HG03432 (cell line): ENCODE data around the gene ITGA11.

Experiments used
- ATAC-seq: cut with Tn5 transposase; IDR thresholded peaks from one replicate; pipeline ENCODE4 v1.9.1; 2021; ENCODE audit warnings: mild to moderate bottlenecking, moderate library complexity; ENCODE audit not compliant: unreplicated experiment

ITGA11 gene

GRCh38 chr15:68376447-68377060 lies 55.4 kb downstream of the ITGA11 start:
- ATAC-seq, result no peak

- ATAC-seq, result no peak
Observed at GRCh38 chr15:68375716-68376220, 56.2 kb downstream of the ITGA11 start.

- no peak for ATAC-seq
Observed at GRCh38 chr15:68375191-68375631, 56.8 kb downstream of the ITGA11 start.

- no peak for ATAC-seq
Observed at GRCh38 chr15:68374168-68374745, 57.7 kb downstream of the ITGA11 start.

GRCh38 chr15:68373028-68373427 lies 58.9 kb downstream of the ITGA11 start:
- no peak for ATAC-seq

- no peak for ATAC-seq
Observed at GRCh38 chr15:68372291-68372811, 59.6 kb downstream of the ITGA11 start.

- no peak for ATAC-seq
Observed at GRCh38 chr15:68371851-68372250, 60.1 kb downstream of the ITGA11 start.

- no peak for ATAC-seq
Observed at GRCh38 chr15:68371160-68371559, 60.8 kb downstream of the ITGA11 start.

- no peak for ATAC-seq
Observed at GRCh38 chr15:68370768-68371151, 61.2 kb downstream of the ITGA11 start.

- ATAC-seq, result no peak
Observed at GRCh38 chr15:68369931-68370767, 61.8 kb downstream of the ITGA11 start.

GRCh38 chr15:68368731-68369435 lies 63.1 kb downstream of the ITGA11 start:
- no peak for ATAC-seq

- no peak for ATAC-seq
Observed at GRCh38 chr15:68367992-68368391, 64.0 kb downstream of the ITGA11 start.

- ATAC-seq, result no peak
Observed at GRCh38 chr15:68367226-68367625, 64.7 kb downstream of the ITGA11 start.

GRCh38 chr15:68366314-68366713 lies 65.6 kb downstream of the ITGA11 start:
- no peak for ATAC-seq

GRCh38 chr15:68365770-68366169 lies 66.2 kb downstream of the ITGA11 start:
- ATAC-seq, result no peak

GRCh38 chr15:68365140-68365745 lies 66.7 kb downstream of the ITGA11 start:
- ATAC-seq, result no peak

GRCh38 chr15:68364660-68365035 lies 67.3 kb downstream of the ITGA11 start:
- no peak for ATAC-seq

- ATAC-seq, result no peak
Observed at GRCh38 chr15:68364028-68364659, 67.8 kb downstream of the ITGA11 start.

GRCh38 chr15:68363353-68363752 lies 68.6 kb downstream of the ITGA11 start:
- no peak for ATAC-seq

GRCh38 chr15:68362537-68363126 lies 69.3 kb downstream of the ITGA11 start:
- ATAC-seq, result no peak
